Effector memory CD4-positive, alpha-beta T cell (primary cell): ENCODE results near the gene BABAM2.

Experiments
- DNase-seq, 3 donors: peaks; one replicate each; pipeline ENCODE4 v3.0.0-alpha.2; 2020
- H3K27ac ChIP-seq: 2 replicates; pipeline ENCODE4 v1.7.0; 2013; ENCODE audit warnings: mild to moderate bottlenecking, low read length, moderate library complexity; ENCODE audit not compliant: insufficient read depth, poor library complexity, severe bottlenecking
- H3K27me3 ChIP-seq: replicated peaks from 2 replicates; pipeline ENCODE4 v1.7.0; 2013; ENCODE audit warnings: mild to moderate bottlenecking, low read length; ENCODE audit not compliant: insufficient read depth, control insufficient read depth, poor library complexity, severe bottlenecking
- H3K36me3 ChIP-seq: 2 replicates; pipeline ENCODE4 v1.7.0; 2013; ENCODE audit warnings: mild to moderate bottlenecking, low read length, moderate library complexity; ENCODE audit not compliant: control insufficient read depth, insufficient read depth
- H3K4me1 ChIP-seq: 2 replicates; pipeline ENCODE4 v1.7.0; 2013; ENCODE audit warnings: low read length, mild to moderate bottlenecking; ENCODE audit not compliant: control insufficient read depth, insufficient read depth, poor library complexity, severe bottlenecking
- H3K4me3 ChIP-seq: 2 replicates; pipeline ENCODE4 v1.7.0; 2013; ENCODE audit warnings: low read length, low read depth, mild to moderate bottlenecking; ENCODE audit not compliant: insufficient read depth, poor library complexity, severe bottlenecking
- H3K9me3 ChIP-seq: 2 replicates; pipeline ENCODE4 v1.7.0; 2013; ENCODE audit warnings: mild to moderate bottlenecking, low read length, moderate library complexity; ENCODE audit not compliant: control insufficient read depth

BABAM2 gene

DNA sequence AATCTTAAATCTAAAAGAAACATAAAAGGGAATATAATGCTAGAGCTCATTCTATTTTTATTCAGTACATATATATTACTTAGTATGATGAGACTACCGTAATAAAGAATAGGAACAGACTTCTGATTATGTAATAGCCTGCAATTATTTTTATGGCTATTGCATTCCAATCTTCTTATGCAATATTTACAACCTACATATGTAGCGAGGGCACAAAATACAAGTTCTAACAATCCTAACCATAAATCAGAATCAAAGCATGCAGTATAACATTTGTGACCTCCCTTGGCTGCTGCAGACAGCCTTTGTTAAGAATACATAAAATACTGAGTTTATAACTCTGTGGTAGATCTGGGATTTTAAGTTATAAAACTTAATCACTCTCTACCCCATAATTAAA is 177.6 kb downstream of the BABAM2 start:
- no peak for DNase-seq
- H3K36me3 ChIP-seq: no peaks in the 10 kb centered on the region
- no peak overlapping the region for H3K27ac ChIP-seq
- no peaks in the 10 kb centered on the region for H3K4me1 ChIP-seq
- H3K9me3 ChIP-seq: no peaks in the 10 kb centered on the region
- no peak overlapping the region for H3K4me3 ChIP-seq
- no peaks in the 10 kb centered on the region for H3K27me3 ChIP-seq

DNA sequence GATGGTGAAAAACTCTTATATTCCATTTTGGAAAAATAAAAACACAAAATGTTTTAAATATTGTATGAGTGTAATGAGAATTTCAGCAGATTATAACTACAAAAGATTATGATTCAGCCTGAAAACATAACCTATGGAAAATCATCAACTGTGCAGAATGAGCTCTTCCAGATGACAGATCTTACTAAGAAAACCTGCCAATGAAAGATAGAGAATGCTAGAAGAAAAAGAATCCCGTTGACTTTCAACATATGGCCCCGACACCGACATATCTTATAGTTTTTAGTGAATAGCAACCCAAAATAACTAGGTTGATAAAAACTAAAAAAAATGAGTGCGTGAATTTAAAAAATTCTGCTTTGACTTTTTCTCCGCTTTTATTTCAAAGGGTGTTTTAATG is 178.0 kb downstream of the BABAM2 start:
- no peaks in the 10 kb centered on the region for H3K9me3 ChIP-seq
- no peak overlapping the region for H3K27ac ChIP-seq
- no peak overlapping the region for H3K4me3 ChIP-seq
- H3K36me3 ChIP-seq: no peaks in the 10 kb centered on the region
- no peak for DNase-seq
- H3K4me1 ChIP-seq: no peaks in the 10 kb centered on the region
- H3K27me3 ChIP-seq: no peaks in the 10 kb centered on the region

DNA sequence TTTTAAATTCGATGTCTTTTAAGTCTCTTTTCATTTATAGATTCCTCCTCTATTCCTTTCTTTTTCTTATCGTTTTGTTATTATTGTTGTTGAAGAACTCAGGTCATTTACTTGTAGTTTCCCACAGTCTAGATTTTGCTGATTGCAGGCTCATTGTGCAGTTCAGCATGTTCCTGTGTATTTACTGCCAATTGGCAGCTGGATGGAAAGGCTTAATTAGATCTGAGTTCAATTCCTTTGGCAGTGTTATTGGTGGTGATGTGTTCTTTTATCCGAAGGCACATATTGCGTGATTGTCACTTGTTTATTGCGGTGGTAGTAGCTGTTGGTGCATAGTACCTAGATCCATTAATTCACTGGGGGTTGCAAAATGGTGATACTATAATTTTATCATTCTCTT is 180.7 kb downstream of the BABAM2 start:
- no peaks in the 10 kb centered on the region for H3K27me3 ChIP-seq
- no peak overlapping the region for H3K27ac ChIP-seq
- no peaks in the 10 kb centered on the region for H3K4me1 ChIP-seq
- no peaks in the 10 kb centered on the region for H3K9me3 ChIP-seq
- no peaks in the 10 kb centered on the region for H3K36me3 ChIP-seq
- no peak overlapping the region for H3K4me3 ChIP-seq
- DNase-seq: no peak

DNA sequence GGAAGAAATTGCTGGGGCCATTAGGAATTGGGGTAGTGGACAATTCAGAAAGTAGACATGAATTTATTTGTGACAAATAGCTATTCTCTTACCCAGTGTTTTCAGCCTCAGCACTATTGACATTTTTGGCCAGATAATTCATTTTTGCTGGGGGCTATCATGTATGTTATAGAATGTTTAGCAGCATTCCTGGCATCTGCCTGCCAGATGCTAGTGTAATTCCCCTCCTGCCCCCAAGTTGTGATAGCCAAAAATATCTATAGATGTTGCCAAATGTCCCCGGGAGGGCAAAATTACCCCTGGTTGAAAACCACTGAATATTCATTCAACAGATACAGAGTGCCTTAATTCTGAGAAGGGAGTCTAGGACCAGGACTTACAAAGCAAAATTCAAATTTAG is 183.6 kb downstream of the BABAM2 start:
- Histone ChIP-seq H3K27me3 (no peaks in the 10 kb centered on the region), H3K27ac (no peak overlapping the region), H3K4me3 (no peak overlapping the region), H3K9me3 (no peaks in the 10 kb centered on the region), H3K36me3 (no peaks in the 10 kb centered on the region), H3K4me1 (no peaks in the 10 kb centered on the region)
- DNase-seq: no peak

DNA sequence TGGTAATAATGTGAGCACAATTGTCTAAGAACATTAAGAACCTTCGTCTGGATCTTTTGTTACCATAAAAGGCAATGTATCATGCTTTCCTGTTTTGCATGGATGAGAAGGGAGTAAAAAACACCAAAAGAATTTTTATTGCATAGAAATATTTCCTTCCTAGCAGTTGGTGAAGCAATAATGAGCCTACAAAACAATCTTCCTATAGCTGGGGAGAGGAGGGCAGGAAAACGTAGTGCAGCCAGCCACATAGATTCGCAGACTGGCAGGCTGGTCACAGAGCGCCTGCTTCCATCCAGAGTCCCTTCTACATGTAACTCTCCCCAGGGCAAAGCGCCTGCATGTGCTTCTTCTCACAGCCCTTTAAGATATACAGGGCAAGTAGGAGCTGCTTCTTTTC is 190.4 kb downstream of the BABAM2 start:
- no peaks in the 10 kb centered on the region for H3K9me3 ChIP-seq
- H3K27ac ChIP-seq: no peak overlapping the region
- H3K36me3 ChIP-seq: no peaks in the 10 kb centered on the region
- DNase-seq: no peak
- H3K4me1 ChIP-seq: no peaks in the 10 kb centered on the region
- H3K4me3 ChIP-seq: no peak overlapping the region
- no peaks in the 10 kb centered on the region for H3K27me3 ChIP-seq

DNA sequence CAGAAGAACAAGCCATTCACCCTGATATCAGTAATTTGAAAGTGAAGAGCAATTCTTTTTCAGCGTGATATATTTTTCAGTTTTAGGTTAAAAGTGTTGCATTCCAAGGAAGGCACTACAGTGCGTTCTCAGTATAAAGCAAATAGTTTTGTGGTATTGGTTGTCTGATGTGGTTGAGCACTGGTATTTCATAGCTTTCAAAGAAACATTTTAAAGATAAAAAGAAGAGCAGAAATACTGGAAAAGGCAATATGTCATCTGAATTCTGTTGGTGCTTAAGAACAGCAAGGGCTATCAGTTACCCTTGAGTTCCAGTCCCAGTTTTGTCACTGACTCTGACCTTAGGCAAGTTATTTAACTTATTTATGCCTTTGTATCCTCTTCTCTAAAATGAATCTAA is 191.6 kb downstream of the BABAM2 start:
- Histone ChIP-seq H3K36me3 (no peaks in the 10 kb centered on the region), H3K4me3 (no peak overlapping the region), H3K27me3 (no peaks in the 10 kb centered on the region), H3K9me3 (no peaks in the 10 kb centered on the region), H3K27ac (no peak overlapping the region), H3K4me1 (no peaks in the 10 kb centered on the region)
- DNase-seq: no peak

DNA sequence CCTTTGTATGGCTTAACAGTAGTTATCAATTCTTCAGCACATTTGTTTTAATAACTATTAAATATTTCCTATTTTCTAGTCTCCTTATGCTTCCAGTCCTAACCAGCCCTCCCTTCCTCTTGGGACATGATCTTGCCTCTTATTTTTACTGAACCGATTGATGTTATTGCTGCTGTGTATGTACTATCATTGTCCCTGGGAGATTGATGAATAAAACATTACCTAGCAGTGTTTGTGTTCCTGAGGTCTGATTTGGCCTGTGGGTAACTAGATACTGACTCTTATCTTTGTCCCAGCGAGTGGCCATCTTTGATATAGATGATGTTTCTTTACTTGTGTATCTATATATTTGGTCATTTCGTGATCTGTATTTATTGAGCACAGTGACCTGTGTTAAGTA is 192.9 kb downstream of the BABAM2 start:
- no peaks in the 10 kb centered on the region for H3K4me1 ChIP-seq
- H3K27ac ChIP-seq: no peak overlapping the region
- no peaks in the 10 kb centered on the region for H3K36me3 ChIP-seq
- DNase-seq: no peak
- no peaks in the 10 kb centered on the region for H3K9me3 ChIP-seq
- H3K4me3 ChIP-seq: no peak overlapping the region
- no peaks in the 10 kb centered on the region for H3K27me3 ChIP-seq

DNA sequence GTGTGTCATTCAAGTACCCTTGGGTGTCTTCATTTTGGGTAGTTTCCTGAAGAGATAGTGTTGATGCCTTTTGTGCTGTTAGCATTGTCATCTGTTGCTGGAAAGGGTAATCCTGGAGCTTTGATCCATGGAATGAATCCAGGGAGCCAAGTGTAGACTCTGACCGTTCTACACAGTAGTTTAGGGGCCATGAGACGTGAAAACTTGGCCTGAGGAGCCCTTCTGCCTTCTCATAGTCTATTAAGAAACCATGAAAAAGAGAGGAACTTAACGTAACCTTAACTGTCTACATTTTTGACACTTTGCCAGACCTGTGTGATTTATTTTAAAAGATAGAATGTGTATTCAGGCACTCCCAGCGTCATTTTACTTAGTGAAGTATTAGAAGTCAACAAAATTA is 194.0 kb downstream of the BABAM2 start:
- no peaks in the 10 kb centered on the region for H3K9me3 ChIP-seq
- no peak for DNase-seq
- H3K36me3 ChIP-seq: no peaks in the 10 kb centered on the region

DNA sequence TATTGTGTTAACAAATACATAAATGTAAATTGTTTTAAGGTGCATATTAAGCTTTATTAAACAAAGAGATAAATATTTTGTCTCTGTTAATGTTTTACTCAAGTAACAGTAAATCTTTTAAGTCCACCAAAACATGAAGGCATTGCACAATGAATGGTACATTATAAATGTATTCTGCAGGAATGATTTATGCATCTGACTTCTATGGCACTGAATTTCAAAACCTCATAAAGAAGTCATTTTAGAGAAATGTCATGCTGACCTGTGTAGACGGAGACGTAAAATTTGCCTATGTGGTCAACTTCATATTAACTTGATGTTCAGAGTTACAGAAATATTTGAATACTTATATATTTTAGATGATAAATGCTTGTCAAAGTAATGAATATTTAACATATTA is 194.7 kb downstream of the BABAM2 start:
- no peaks in the 10 kb centered on the region for H3K36me3 ChIP-seq
- no peak for DNase-seq
- no peaks in the 10 kb centered on the region for H3K27me3 ChIP-seq
- H3K4me1 ChIP-seq: no peaks in the 10 kb centered on the region
- H3K9me3 ChIP-seq: no peaks in the 10 kb centered on the region
- H3K4me3 ChIP-seq: no peak overlapping the region
- no peak overlapping the region for H3K27ac ChIP-seq

More for the DNA sequence above, 194.0 kb downstream of the BABAM2 start:
- Histone ChIP-seq H3K4me1 (no peaks in the 10 kb centered on the region), H3K27ac (no peak overlapping the region), H3K4me3 (no peak overlapping the region), H3K27me3 (no peaks in the 10 kb centered on the region)

DNA sequence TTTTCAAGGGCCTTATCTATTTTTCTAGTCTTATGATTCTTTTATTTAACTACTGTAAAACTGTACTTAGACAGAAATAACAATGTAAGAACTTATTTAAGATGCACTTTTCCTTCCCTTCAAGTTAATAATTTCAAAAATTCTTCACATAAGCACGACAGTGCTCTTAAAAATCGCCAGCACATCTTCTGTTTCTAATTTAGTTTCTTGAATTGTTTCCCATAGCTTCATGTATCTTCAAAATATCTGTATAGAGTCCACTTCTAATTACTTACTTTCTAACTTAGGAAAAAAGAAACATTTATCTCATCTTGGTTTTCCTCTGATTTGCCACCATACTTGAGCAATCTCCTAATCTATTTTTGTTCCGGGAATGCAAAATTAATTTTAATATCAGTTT is 196.1 kb downstream of the BABAM2 start:
- no peak overlapping the region for H3K27ac ChIP-seq
- no peak for DNase-seq
- no peak overlapping the region for H3K4me3 ChIP-seq
- no peaks in the 10 kb centered on the region for H3K36me3 ChIP-seq
- H3K4me1 ChIP-seq: no peaks in the 10 kb centered on the region
- no peaks in the 10 kb centered on the region for H3K9me3 ChIP-seq
- H3K27me3 ChIP-seq: no peaks in the 10 kb centered on the region

DNA sequence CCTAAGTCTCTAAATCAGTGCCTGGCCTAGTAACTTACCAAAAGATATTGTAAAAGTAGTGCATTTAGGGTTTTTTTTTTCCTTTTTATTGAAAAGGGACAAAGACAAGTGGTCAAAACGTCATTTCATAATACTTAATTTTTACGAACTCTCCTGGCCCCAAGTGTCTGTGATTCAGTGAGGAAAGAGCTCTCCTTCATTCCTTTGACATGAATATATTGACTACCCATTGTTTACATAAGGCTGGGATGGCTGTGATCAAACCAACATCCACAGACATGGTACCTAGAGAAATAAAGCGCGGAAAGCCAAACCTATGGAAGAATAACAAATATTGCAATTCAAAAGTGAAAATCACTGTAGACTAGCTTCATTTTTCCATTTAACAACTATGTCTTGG is 198.4 kb downstream of the BABAM2 start:
- Histone ChIP-seq H3K9me3 (no peaks in the 10 kb centered on the region), H3K27ac (no peak overlapping the region), H3K4me1 (no peaks in the 10 kb centered on the region), H3K36me3 (no peaks in the 10 kb centered on the region), H3K4me3 (no peak overlapping the region), H3K27me3 (no peaks in the 10 kb centered on the region)
- DNase-seq: no peak
